NCI-H2171 treated with DMSO at 0.1 percent for 48 hours (cell line): ENCODE measurements around the gene ADGRE3.
A peak's percentile ranks its signal among the peaks of the same experiment; 100 is the strongest.
"Not testable (repeated sequence)": the region's sequence is repeated elsewhere in the genome, so short reads cannot be mapped to it uniquely, and the experiment has no call there.

ENCODE experiments used
- DNase-seq: peaks from one replicate; lab custom pipeline; 2025; lab: John Stamatoyannopoulos, UW

The ADGRE3 gene

GRCh38 chr19:14599548-14600147, 75.0 kb downstream of the ADGRE3 start:
- DNase-seq = no peak

DNA sequence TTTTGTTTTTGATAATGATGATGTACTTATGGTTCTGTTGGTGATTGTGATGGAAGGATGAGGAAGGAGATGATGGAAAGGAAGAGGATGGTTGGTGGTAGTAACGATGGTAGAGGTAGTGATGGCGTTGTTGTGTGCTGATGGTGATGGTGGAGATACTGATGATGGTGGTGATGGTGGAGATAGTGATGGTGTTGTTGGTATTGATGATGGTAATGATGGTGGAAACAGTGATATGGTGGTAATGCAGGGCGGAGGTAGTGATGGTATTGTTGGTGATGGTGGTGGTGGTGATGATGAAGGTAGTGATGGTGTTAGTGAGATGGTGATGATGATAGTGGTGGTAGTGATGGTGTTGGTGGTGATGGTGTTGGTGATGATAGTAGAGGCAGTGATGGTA, 79.1 kb downstream of the ADGRE3 start:
- no peak for DNase-seq

DNA sequence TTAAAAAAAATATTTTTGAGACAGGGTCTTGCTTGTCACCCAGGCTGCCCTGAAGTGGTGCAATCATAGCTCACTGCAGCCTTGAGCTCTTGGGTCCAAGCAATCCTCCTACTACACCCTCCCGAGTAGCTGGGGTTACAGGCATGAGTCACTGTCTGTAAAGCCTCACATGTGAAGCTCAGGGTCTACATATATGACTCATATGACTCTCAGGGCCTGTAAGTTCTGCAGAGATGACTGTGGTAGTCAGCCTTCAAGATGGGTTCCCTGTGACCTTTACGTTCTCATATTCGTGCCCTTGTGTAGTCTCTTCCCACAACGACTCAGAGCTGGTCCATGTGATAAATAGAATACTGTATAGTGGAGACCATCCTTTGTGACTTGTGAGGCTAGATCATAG, 85.2 kb downstream of the ADGRE3 start:
- not testable (repeated sequence) for DNase-seq

DNA sequence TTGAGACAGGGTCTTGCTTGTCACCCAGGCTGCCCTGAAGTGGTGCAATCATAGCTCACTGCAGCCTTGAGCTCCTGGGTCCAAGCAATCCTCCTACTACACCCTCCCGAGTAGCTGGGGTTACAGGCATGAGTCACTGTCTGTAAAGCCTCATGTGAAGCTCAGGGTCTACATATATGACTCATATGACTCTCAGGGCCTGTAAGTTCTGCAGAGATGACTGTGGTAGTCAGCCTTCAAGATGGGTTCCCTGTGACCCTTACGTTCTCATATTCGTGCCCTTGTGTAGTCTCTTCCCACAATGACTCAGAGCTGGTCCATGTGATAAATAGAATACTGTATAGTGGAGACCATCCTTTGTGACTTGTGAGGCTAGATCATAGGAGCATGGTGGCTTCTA, 89.5 kb downstream of the ADGRE3 start:
- not testable (repeated sequence) for DNase-seq

- DNase-seq = not testable (repeated sequence)
Measured at GRCh38 chr19:14584372-14584771, 90.3 kb downstream of the ADGRE3 start.

GRCh38 chr19:14582894-14583340, 91.7 kb downstream of the ADGRE3 start, which contains the start of gene CLEC17A:
Gene CLEC17A (plus strand): TSS chr19:14583084. CDS start chr19:14583161, 77 bp downstream.
- no peak for DNase-seq

- peak; percentile 58 for DNase-seq
Measured at GRCh38 chr19:14580623-14581237, 93.9 kb downstream of the ADGRE3 start.

DNA sequence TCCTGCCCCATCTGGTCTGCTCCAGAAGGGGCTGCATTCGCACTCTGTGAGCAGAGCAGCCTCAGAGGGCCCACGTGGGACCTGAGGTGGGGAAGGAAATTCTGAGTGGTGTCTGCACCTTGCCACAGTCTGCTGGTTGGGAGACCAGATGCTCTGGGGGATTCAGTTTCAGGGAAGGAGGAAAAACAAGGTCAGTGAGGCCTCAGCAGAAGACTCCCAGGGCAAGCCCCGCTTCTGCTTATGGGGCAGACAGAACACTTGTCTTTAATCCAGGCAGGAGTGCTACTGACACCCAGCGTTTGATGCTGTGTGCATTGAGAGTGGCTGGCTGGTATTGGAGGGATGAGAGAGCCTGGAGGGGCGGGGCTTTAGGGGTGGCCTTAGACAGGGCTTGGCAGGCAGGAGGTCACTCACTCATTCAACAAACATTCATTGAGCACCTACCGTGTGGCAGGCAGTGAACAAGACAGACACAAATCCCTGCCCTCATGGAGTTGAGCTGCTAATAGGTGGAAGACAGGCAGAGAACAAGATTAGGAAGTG, 96.7 kb downstream of the ADGRE3 start:
- peak; percentile 91 for DNase-seq

DNA sequence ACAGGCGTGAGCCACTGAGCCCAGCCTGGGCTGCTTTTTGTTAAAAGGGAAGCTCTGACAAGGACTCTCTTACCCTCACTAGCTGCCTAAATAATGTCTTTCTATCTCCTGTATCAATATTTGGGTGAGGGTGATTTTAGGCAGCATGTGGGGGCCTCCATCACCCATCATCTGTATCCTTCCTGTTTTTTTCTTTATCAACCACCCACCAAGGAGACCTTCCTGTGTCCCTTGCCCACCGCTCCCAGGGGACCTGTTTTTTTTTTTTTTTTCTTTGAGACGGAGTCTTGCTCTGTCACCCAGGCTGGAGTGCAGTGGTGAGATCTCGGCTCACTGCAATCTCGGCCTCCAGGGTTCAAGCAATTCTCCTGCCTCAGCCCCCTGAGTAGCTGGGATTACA, 97.4 kb downstream of the ADGRE3 start:
- no peak for DNase-seq

- DNase-seq = no peak
Measured at GRCh38 chr19:14576363-14576762, 98.3 kb downstream of the ADGRE3 start.

- DNase-seq = no peak
Measured at GRCh38 chr19:14575428-14575980, 99.1 kb downstream of the ADGRE3 start.

DNA sequence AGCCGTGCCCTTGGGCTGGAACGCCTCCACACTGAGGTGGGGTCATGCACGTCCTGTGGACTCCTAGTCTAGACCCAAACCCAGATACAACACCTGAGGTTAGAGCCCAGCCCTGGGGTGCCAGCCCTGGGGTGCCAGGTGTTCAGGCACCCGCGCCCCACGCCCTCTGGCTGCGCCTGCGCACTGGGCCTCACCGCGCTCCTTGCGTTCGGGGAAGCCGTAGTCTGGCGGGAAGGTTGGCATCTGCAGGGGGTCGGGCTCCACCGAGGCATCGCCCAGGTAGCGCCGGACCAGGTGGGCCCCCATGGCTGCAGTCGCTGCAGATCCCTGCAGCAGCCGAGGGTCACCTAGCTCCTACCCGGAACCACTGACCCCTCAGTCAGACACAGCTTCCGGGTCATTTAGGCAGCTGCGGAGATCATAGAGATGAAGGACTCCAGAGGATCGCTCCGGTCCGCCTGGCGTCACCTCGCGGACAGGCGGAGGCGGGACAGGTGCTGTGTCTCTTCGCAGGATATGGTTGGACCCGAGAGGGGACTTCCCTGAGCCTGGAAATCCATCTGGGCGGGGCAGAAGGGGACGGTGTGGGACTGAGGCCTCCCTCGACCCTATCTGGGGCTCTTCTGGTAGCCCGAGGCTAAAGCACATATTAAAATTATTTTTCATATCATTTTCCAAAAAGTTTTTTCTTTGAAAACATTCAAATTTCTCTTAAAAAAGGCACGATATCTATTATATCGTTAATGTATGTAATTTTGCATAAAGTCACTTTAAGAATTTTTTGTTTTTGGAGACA, 102.8 kb downstream of the ADGRE3 start, which contains the start of gene NDUFB7:
Gene NDUFB7, minus strand, starts transcription at position 372 of the 796 bp plus-strand sequence. Its CDS starts 66 bp downstream, at position 306.
- DNase-seq = peak; percentile 92

GRCh38 chr19:14570864-14571527, 103.6 kb downstream of the ADGRE3 start:
- DNase-seq = no peak
